NCI-H1092 treated with DMSO at 0.1 percent for 48 hours (cell line): ENCODE measurements around the gene DHX30.
"Not testable (repeated sequence)": the region's sequence is repeated elsewhere in the genome, so short reads cannot be mapped to it uniquely, and the experiment has no call there.

Experiments
- DNase-seq: peaks from one replicate; lab custom pipeline; 2025; lab: John Stamatoyannopoulos, UW

Gene DHX30, protein sequence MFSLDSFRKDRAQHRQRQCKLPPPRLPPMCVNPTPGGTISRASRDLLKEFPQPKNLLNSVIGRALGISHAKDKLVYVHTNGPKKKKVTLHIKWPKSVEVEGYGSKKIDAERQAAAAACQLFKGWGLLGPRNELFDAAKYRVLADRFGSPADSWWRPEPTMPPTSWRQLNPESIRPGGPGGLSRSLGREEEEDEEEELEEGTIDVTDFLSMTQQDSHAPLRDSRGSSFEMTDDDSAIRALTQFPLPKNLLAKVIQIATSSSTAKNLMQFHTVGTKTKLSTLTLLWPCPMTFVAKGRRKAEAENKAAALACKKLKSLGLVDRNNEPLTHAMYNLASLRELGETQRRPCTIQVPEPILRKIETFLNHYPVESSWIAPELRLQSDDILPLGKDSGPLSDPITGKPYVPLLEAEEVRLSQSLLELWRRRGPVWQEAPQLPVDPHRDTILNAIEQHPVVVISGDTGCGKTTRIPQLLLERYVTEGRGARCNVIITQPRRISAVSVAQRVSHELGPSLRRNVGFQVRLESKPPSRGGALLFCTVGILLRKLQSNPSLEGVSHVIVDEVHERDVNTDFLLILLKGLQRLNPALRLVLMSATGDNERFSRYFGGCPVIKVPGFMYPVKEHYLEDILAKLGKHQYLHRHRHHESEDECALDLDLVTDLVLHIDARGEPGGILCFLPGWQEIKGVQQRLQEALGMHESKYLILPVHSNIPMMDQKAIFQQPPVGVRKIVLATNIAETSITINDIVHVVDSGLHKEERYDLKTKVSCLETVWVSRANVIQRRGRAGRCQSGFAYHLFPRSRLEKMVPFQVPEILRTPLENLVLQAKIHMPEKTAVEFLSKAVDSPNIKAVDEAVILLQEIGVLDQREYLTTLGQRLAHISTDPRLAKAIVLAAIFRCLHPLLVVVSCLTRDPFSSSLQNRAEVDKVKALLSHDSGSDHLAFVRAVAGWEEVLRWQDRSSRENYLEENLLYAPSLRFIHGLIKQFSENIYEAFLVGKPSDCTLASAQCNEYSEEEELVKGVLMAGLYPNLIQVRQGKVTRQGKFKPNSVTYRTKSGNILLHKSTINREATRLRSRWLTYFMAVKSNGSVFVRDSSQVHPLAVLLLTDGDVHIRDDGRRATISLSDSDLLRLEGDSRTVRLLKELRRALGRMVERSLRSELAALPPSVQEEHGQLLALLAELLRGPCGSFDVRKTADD

DNA sequence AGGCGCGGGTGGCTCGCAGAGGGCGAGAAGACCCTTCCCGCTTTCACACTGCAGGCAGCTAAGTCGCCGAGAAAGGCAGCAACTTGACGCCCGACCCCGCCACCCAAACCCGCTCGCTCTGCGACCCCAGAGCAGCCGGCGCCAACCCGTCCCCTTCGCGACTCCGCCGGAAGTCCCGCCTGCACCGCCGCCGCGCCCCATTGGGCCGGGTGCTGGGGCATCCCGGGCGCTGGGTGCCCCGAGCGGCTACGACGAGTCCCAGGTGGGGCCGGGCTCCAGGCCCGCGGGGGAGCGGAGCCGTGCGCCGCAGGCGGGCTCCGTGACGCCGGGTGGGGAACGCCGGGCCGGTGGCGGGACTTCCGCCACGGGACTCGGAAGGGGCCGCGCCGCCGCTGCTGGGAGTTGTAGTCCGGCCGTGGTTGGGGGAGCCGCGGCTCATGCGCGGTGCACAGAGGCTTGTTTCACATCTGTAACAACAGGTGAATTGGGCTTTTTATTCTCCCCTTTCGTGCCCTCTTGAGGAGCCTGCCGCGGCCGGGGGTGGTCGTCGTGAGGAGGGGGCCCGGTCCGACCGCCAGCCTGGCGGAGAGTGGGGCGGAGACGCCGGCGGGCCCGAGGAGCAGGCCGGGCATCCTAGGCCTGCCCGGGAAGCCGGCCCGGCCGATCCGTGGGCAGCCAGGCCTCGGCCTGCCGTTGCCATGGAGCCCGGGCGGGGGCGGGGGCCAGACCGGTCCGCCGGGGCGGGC is at the start of gene DHX30:
Gene DHX30 (plus strand): TSS at position 405 of the 746 bp plus-strand sequence. CDS start 7,546 bp downstream, outside the sequence.
- DNase-seq: peak; percentile 70

DNA sequence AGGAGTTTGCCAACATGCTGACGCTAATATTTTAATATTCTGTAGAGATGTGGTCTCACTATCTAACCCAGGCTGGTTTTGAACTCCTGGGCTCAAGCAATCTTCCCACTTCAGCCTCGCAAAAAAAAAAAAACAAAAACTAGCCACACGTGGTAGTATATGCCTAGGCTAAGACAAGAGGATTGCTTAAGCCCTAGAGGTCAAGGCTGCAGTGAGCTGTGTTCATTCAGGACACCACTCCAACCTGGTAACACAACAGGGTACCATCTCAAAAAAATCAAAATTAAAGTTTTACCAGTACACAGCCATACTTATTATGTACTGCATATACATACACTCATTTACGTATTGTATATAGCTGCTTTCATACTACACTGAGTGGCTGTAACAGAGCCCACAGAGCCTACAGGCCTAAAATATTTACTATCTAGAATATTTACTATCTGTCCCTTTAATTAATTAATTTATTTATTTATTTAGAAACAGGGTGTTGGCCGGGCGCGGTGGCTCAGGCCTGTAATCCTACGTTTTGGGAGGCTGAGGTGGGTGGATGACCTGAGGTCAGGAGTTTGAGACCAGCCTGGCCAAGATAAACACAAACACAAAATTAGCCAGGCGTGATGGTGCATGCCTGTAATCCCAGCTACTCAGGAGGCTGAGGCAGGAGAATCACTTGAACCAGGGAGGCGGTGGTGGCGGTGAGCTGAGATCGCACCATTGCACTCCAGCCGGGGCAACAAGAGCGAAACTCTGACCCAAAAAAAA is 44.5 kb upstream of the DHX30 start:
- no peak for DNase-seq

DNA sequence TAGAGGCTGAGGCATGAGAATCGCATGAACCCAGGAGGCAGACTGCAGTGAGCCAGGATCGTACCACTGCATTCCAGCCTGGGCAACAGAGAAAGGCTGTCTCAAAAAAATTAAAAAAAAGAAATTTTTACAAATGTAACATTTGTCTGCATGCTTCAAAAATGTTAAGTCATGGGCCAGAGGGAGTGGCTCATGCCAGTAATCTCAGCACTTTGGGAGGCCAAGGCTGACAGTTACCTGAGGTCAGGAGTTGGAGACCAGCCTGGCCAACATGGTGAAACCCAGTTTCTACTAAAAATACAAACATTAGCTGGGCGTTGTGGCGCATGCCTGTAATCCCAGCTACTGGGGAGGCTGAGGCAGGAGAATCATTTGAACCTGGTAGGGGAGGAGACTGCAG is 42.7 kb upstream of the DHX30 start:
- not testable (repeated sequence) for DNase-seq

DNA sequence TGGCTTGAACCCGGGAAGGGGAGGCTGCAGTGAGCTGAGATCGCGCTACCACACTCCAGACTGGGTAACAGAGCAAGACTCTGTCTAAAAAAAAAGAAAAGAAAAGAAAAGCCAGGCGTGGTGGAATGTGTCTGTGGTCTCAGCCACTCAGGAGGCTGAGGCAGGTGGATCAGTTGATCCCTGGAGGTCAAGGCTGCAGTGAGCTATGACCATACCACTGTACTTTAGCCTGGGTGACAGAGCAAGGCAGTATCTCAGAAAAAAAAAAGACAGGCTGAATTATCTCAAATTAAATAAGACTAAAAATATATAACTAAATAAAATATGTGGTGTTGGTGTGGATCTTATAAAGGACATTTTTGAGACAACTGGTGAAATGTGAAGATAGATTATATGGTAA is 41.9 kb upstream of the DHX30 start:
- DNase-seq: no peak

DNA sequence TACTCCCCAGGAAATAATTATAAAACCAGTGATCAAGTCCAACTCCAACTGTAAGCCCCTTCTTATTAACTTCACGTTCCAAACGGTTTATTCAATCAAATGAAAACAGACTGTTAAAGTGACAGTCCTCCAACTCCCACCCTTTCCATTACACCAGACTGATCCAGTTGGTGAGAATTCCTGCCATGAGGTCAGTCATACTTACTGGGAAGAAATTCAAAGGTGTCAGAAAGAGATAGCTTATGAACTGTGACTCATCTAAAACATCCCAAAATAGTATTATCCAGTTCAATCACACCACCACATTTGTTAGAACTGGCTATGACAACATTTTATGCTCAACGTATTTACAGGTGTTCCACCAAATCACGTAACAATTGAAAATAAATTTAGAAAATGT is 40.7 kb upstream of the DHX30 start:
- no peak for DNase-seq

DNA sequence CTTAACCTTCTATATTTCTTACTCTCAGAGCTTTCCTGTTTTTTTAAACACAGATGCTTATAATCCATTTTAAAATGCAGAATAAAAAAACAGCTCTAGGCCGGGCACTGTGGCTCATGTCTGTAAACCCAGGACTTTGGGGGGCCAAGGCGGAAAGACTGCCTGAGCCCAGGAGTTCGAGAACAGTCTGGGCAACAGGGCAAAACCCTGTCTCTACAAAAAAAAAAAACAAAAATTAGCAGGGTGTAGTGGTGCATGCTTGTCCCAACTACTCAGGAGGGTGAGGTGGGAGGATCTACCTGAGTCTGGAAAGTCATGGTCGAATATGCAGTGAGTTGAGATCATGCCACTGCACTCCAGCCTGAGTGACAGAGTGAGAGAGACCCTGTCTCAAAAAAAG is 36.8 kb upstream of the DHX30 start:
- DNase-seq: no peak

DNA sequence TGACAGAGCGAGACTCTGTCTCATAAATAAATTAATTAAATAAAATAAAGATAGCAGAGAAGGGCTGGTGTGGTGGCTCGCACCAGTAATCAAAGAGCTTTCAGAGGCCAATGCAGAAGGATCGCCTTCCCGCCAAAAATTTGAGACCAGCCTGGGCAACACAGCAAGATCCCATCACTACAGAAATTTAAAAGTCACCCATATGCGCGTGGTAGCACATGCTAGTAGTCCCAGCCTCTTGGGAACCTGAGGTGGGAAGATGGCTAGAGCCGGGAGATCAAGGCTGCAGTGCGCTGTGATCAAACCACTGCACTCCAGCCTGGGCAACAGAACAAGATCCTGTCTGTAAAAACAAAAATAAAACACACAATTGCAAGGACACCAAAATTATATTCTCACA is 30.9 kb upstream of the DHX30 start:
- DNase-seq: no peak

DNA sequence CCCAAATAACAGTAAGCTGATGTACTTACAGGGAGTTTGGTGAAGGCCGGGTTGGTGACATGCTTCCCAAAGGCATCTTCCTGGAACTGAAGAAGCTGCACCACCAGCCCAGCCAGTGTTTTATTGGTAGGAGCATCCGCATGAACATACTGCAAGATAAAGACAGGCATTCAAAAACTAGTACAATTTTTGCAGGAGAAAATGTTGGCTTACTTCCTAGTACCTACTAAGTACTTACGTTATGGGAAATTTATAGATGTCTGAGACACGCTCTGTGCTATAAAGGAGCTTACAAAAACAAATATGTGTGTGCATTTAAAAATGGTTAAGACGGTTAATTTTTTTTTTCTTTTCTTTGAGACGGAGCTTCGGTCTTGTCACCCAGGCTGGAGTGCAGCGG is 30.1 kb upstream of the DHX30 start:
- no peak for DNase-seq

DNA sequence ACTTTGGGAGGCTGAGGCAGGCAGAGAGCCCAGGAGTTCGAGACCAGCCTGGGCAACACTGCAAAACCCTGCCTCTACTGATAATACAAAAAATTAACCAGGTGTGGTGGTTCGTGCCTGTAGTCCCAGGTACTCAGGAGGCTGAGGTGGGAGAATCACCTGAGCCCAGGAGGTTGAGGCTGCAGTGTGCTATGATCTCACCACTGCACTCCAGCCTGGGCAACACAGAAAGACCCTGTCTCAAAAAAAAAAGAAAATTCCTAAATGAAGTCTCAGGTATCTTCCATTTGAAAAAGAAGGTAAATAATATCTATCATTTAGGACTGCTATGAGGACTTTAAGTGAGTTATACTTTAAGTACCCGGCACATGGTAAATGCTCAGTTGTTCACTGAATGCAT is 24.2 kb upstream of the DHX30 start:
- DNase-seq: no peak

DNA sequence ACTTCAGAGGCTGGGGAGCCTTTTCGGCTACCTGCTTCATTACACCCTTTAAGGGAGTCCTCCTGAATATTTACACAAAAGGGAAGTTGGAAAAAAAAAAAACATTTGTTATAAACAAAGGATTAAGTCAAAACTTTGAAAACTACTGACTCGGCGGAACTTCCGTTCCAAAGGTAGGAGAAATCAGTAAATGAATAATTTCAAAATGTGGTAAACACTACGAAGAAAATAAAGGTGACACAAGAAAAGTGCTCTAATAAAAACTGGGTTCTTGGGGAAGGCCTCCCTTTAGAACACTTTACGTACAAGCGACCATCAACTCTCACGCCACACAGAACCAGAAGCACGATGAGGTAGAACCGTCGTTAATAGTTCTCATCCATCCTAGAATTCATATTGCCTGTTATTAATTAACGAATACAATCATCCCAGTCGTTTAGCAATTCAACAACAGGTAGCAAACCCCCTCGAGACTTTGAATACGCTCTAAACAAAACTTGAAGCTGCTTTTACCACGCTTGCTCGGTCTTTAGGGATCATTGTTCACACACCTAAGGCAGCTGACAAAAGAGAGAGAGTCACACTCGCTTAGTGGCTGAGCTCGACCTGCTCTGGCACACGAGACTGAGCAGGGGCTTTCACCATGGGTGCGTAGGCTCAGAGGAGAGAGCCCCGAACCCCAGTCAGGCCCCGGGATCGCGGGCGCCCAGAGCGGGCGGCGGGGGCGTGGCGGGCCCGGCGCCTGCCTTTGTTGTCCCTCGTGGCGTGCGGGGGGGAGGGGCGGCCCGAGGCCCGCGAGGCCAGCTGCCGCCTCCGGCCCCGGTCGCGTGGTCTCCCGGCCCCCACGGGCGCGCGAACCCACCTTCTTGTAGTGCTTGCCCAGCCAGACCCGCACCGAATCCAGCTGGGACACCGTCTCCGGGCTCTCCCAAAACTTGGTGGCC is 21.9 kb upstream of the DHX30 start:
- peak; percentile 69 for DNase-seq

DNA sequence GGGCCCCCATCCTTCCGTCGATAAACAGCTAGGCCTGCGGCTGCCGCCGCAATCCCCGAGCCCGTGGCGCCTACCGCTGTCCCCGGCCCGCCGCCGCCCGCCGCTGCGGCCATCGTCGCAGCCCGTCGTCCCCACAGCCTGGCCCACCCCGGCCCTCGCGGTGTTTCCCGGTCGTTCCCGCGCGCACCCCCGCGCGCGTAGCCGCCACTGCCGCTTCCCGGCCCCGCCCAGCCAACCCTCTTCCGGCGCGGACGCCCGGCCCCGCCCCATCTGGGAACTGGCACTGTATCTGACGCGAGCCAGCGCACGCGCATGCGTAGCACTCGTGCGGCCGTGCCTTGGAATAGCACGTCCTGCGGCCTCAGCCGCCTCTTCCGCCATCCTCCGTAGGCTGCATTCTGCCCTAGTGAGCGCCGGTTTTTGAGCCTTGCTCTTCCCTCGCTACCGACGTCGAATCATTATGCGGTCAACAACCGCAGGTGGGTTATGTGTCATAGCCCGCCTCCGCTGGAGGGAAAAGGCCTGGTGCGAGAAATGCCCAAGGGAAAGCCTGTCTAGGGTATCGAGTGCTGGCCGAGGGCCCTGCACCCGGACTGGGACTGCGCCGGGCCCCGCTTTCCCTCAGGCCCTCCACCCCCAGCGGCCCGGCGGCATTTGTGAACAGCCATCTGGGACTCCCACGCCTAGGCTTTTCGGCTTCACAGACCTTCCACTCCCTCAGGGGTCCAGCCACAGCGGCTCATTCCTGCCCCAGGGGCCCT is 21.1 kb upstream of the DHX30 start, which contains the start of gene SMARCC1:
Gene SMARCC1 (minus strand): TSS at position 209 of the 761 bp plus-strand sequence. CDS start 96 bp downstream, at position 113.
- peak; percentile 88 for DNase-seq

DNA sequence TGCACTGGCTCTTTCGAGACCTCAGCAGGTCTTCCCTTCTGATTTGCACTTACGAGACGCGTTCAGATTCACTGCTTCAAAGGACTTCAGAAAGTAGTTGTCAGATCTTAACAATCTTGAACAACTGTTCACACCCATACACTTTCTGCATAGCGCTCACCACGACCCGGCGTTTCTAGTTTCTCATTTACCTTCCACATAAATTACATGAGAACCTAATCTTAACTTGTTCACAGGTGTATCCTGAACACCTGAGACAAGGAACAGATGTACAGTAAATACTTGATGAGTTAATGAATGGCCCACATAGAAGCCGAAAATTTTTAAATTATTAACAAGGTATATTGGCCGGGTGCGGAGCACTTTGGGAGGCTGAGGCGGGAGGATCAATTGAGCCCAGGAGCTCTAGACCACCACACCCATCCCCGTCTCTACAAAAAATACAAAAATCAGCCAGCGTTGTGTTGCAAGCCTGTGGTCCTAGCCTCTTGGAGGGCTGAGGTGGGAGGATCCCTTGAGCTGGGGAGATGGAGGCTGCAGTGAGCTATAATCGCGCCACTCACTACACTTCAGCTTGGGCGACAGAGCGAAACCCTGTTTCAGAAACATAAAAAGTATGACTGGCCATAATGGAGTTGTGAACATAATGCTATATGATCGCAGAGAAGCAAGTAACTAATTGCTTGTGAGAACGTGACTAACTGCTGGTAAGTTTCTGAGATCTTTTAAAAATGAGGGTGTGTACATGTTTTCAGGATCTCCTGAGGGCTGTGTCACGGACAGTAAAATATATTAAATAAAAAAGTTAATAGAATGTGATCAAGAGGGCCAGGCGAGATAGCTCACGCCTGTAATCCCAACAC is 20.3 kb upstream of the DHX30 start:
- no peak for DNase-seq

DNA sequence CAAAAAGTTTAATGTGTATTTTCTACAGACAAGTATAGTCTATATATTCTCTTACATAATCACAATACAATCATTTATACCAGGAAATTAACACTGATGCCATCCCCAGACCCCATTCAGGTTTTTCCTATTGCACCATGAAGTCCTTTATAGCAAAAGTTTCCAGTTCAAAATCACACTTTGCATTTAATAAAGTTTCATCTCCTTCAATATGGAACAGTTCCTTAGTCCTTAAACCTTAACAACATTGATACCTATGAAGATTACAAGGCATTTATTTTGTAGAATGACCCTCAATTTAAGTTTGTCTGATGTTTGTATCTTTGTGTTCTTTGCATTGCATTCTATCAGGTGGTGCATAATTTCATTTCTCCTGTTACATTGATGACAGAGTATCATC is 19.3 kb upstream of the DHX30 start:
- no peak for DNase-seq

DNA sequence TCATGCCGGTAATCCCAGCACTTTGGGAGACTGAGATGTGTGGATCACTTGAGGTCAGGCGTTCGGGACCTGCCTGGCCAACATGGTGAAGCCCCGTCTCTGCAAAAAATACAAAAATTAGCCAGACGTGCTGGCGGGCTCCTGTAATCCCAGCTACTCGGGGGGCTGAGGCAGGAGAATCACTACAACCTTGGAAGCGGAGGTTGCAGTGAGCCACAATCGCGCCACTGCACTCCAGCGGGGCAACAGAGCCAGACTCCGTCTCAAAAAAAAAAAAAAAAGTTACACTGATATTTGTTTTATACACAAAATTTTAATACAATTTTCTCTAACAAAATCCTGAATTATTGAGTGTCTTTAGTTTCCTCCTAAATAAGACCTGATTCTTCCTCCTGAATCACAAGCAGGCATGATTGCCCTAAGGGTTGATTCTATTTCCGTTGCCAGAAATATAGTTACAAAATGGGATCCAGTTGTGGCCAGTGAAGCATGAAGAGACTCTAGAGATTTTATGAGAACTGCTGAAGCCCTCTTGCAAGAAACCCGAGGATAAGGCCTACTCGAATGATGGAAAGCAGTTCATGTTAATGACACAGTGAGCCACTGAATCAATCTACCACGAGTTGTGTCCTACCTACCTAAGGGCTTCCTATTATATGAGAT is 11.6 kb upstream of the DHX30 start:
- no peak for DNase-seq

DNA sequence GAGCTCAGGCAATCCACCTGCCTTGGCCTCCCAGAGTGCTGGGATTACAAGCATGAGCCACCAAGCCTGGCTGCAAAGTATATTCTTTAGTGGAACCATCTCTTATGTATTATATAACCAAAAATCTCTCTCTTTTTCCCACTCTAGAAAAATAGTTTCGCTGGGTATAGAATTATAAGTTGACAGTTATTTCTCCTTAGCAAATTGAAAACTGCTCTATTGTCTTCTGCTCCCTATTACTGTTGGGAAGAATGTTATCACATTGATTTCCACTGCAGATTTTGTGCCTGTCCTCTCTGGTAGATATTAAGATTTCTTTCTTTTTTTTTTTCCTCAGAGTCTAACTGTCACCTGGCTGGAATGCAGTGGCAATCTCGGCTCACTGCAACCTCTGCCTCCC is 10.2 kb upstream of the DHX30 start:
- no peak for DNase-seq

DNA sequence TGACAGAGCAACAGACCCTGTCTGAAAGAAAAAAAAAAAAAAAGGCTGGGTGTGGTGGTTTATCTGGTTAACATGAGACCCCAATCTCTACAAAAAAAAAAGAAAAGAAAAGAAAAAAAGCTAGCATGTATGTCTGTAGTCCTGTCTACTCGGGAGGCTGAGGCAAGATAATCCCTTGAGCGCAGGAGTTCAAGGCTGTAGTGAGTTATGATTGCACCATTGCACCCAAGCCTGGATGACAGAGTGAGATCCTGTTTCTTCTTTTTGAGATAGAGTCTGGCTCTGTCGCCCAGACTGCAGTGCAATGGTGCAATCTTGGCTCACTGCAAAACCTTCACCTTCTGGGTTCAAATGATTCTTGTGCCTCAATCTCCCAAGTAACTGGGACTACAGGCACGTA is 8.4 kb upstream of the DHX30 start:
- DNase-seq: no peak

DNA sequence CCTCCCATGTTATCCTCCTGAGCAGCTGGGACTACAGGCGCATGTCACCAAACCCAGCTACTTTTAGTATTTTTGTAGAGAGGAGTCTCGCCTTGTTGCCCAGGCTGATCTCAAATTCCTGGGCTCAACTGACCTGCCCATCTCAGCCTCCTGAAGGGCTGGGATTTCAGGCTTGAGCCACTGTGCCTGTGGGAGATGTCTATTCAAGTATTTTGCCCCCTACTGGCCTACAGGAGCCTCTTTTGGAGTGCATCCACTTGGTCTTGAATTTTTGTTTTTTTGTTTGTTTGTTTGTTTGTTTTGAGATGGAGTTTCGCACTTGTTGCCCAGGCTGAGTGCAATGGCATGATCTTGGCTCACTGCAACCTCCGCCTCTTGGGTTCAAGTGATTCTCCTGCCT is 3.2 kb upstream of the DHX30 start:
- no peak for DNase-seq
